Measurements from ENCODE around the gene NMNAT2. TPM values are rescaled to one million over a fixed set of nuclear protein-coding genes. Genes with fewer than 3 reads are reported as not detected.

The NMNAT2 gene
- total and polyA plus RNA-seq, 3 donors from 2014 or later, result 23.6 to 52.0 (median 45.7) TPM

- peaks cover 16% of the 10 kb centered on the region for H3K4me1 ChIP-seq
- no peaks in the 10 kb centered on the region for H3K27me3 ChIP-seq
- H3K27ac ChIP-seq, result no peak overlapping the region
- intact Hi-C loops (cut with DNase I; ENCODE audit: low total_unique reads), result no loop called here
- H3K4me3 ChIP-seq, result no peak overlapping the region
- H3K36me3 ChIP-seq (ENCODE audit: low read depth, missing control alignments), result no peaks in the 10 kb centered on the region
- no peak for DNase-seq
- H3K9me3 ChIP-seq, result no peaks in the 10 kb centered on the region
- 75 to 79% methylated on average over 4 of the region's 4 CpGs for WGBS, 2 donors
- no peak for TF ChIP-seq POLR2A (IDR thresholded peaks at IDR 0.05)
- no peak for TF ChIP-seq CTCF (IDR thresholded peaks at IDR 0.05)
These were observed 98.6 kb downstream of the NMNAT2 start for GRCh38 chr1:183319606-183320005.

GRCh38 chr1:183319051-183319450, 99.1 kb downstream of the NMNAT2 start:
- TF ChIP-seq POLR2A (IDR thresholded peaks at IDR 0.05) (no peak), CTCF (IDR thresholded peaks at IDR 0.05) (no peak)
- Histone ChIP-seq H3K9me3 (no peaks in the 10 kb centered on the region), H3K4me1 (peaks cover 16% of the 10 kb centered on the region), H3K27me3 (no peaks in the 10 kb centered on the region), H3K27ac (peak overlapping the region in 1 of 2 donors; percentile 81), H3K4me3 (no peak overlapping the region), H3K36me3 (ENCODE audit: low read depth, missing control alignments) (no peaks in the 10 kb centered on the region)
- no peak for DNase-seq
- intact Hi-C loops (cut with DNase I; ENCODE audit: low total_unique reads), result no loop called here
- 85 to 94% methylated on average over 4 of the region's 4 CpGs for WGBS, 2 donors

GRCh38 chr1:183318433-183318832, 99.7 kb downstream of the NMNAT2 start:
- DNase-seq, result peak; percentile 85
- TF ChIP-seq POLR2A (IDR thresholded peaks at IDR 0.05) (no peak), CTCF (IDR thresholded peaks at IDR 0.05) (peak in 2 of 3 experiments; percentile 36 to 61)
- Histone ChIP-seq H3K4me3 (no peak overlapping the region), H3K27ac (peak overlapping the region; percentile 40 to 81), H3K27me3 (no peaks in the 10 kb centered on the region), H3K36me3 (ENCODE audit: low read depth, missing control alignments) (no peaks in the 10 kb centered on the region), H3K4me1 (peaks cover 16% of the 10 kb centered on the region), H3K9me3 (no peaks in the 10 kb centered on the region)
- WGBS, 2 donors, result 33 to 54% methylated on average over 3 to 4 of the region's 4 CpGs
- intact Hi-C loops (cut with DNase I; ENCODE audit: low total_unique reads), result no loop called here

GRCh38 chr1:183315991-183316758, 102.0 kb downstream of the NMNAT2 start:
- intact Hi-C loops (cut with DNase I; ENCODE audit: low total_unique reads), result no loop called here

More at GRCh38 chr1:183315991-183316758, 102.0 kb downstream of the NMNAT2 start:
- Histone ChIP-seq H3K27ac (no peak overlapping the region), H3K36me3 (ENCODE audit: low read depth, missing control alignments) (no peaks in the 10 kb centered on the region), H3K4me3 (no peak overlapping the region), H3K9me3 (no peaks in the 10 kb centered on the region), H3K4me1 (peaks cover 16% of the 10 kb centered on the region), H3K27me3 (no peaks in the 10 kb centered on the region)
- no peak for DNase-seq
- WGBS, 2 donors, result 80 to 86% methylated on average over 5 to 6 of the region's 6 CpGs
- TF ChIP-seq CTCF (IDR thresholded peaks at IDR 0.05) (no peak), POLR2A (IDR thresholded peaks at IDR 0.05) (no peak)

Data from testis (tissue), 3 donors.